ENCODE measurements around the gene S100A12.

The S100A12 gene

DNA sequence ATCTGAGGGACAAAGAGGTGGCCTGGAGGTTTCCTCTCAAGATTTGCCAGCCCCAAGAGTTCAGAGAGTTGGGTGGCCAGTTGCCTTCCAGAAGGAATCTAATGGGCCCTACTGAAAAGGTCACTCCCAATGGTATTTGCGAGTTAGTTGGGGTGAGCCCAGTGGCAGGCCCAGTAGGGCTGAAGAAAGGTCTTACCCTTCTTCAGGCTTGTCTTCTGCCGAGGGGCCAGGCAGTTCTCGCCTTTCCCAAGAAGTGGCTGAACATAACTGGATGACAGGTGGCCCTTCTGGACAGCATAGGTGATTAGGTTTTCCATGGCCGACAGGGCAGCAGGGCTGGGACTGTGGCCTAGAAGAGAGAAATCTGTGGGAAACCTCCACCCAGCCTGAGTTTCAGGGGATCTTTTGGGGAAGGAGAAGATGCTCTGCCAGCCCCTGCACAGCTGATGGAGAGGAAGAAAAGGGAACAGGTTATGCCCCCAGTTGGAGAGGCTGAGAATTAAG, 33.9 kb downstream of the S100A12 start:
- no peak overlapping the region for H2AFZ ChIP-seq (ENCODE audit: low read depth, low read length)
- H2BK12ac ChIP-seq (ENCODE audit: low read length in 2 of 2): no peak overlapping the region
- H4K8ac ChIP-seq (ENCODE audit: low read length): no peak overlapping the region
- H2BK5ac ChIP-seq (ENCODE audit: low read depth, low read length, poor library complexity, severe bottlenecking): no peak overlapping the region
- no peaks in the 10 kb centered on the region for H3K36me3 ChIP-seq (ENCODE audit: control insufficient read depth in 1 of 2, insufficient read depth in 2 of 2, low read depth in 1 of 2, low read length in 2 of 2)
- H3K4me1 ChIP-seq (ENCODE audit: control insufficient read depth, insufficient read depth, low read depth, low read length): no peaks in the 10 kb centered on the region
- H3K14ac ChIP-seq (ENCODE audit: low read length in 2 of 2): no peak overlapping the region
- no peak overlapping the region for H3K18ac ChIP-seq (ENCODE audit: low read depth in 1 of 2, low read length in 2 of 2)
- H3K27ac ChIP-seq (ENCODE audit: low read length, poor library complexity, severe bottlenecking): no peak overlapping the region
- no peak overlapping the region for H2AK5ac ChIP-seq (ENCODE audit: low read length, severe bottlenecking)
- H2BK120ac ChIP-seq (ENCODE audit: low read depth, low read length): no peak overlapping the region
- H3K4me3 ChIP-seq (ENCODE audit: insufficient read depth in 1 of 2, low read depth in 1 of 2, low read length in 2 of 2): no peak overlapping the region
- H3K4ac ChIP-seq (ENCODE audit: low read depth in 1 of 2, low read length in 2 of 2): no peak overlapping the region
- no peak overlapping the region for H3K23ac ChIP-seq (ENCODE audit: low read length in 2 of 2)
- WGBS: 64% methylated on average over 4 of the region's 4 CpGs
- DNase-seq: no peak
- no peaks in the 10 kb centered on the region for H3K9me3 ChIP-seq (ENCODE audit: control insufficient read depth, low read length)
- H3K9ac ChIP-seq (ENCODE audit: low read length): no peak overlapping the region
- no peaks in the 10 kb centered on the region for H3K79me1 ChIP-seq (replicated peaks; ENCODE audit: low read length, poor library complexity, severe bottlenecking)
- no peak overlapping the region for H4K91ac ChIP-seq (ENCODE audit: low read length)
- H3K27me3 ChIP-seq (ENCODE audit: control insufficient read depth in 1 of 2, insufficient read depth in 1 of 2, low read length in 2 of 2): peaks cover 9 to 84% of the 10 kb centered on the region in 2 experiments
- H3K4me2 ChIP-seq (ENCODE audit: low read length, poor library complexity, severe bottlenecking): no peak overlapping the region
- H2BK15ac ChIP-seq (ENCODE audit: low read depth, poor library complexity, severe bottlenecking): no peak overlapping the region

DNA sequence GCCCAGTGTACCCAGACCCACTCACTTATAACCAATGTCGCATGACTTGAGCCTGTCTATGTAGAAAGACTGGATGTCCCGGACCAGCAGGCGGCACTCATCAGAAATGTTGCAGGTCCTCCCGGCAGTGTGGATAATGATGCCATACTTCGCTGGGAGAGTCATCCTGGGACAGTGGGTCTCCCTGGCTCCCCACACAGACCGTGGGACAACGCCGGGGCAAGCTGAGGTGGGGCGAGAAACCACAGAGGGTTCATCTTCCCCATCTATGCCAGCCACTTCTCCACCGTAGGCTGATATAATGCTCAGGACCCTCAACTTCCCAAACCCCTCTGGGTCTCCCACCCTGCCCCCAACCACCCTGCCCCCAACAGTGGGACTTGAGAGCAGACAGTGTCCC, 35.1 kb downstream of the S100A12 start:
- Histone ChIP-seq H3K23ac (ENCODE audit: low read length in 2 of 2) (no peak overlapping the region), H3K4ac (ENCODE audit: low read depth in 1 of 2, low read length in 2 of 2) (no peak overlapping the region), H2BK15ac (ENCODE audit: low read depth, poor library complexity, severe bottlenecking) (no peak overlapping the region), H3K14ac (ENCODE audit: low read length in 2 of 2) (no peak overlapping the region), H3K9ac (ENCODE audit: low read length) (no peak overlapping the region), H2AFZ (ENCODE audit: low read depth, low read length) (no peak overlapping the region), H3K4me2 (ENCODE audit: low read length, poor library complexity, severe bottlenecking) (no peak overlapping the region), H3K4me3 (ENCODE audit: insufficient read depth in 1 of 2, low read depth in 1 of 2, low read length in 2 of 2) (no peak overlapping the region), H2BK12ac (ENCODE audit: low read length in 2 of 2) (no peak overlapping the region), H3K27ac (ENCODE audit: low read length, poor library complexity, severe bottlenecking) (no peak overlapping the region), H3K27me3 (ENCODE audit: control insufficient read depth in 1 of 2, insufficient read depth in 1 of 2, low read length in 2 of 2) (peaks cover 3 to 73% of the 10 kb centered on the region in 2 experiments), H2BK5ac (ENCODE audit: low read depth, low read length, poor library complexity, severe bottlenecking) (no peak overlapping the region), H2BK120ac (ENCODE audit: low read depth, low read length) (no peak overlapping the region), H4K91ac (ENCODE audit: low read length) (no peak overlapping the region), H3K9me3 (ENCODE audit: control insufficient read depth, low read length) (no peaks in the 10 kb centered on the region), H2AK5ac (ENCODE audit: low read length, severe bottlenecking) (no peak overlapping the region), H3K79me1 (replicated peaks; ENCODE audit: low read length, poor library complexity, severe bottlenecking) (no peaks in the 10 kb centered on the region), H3K18ac (ENCODE audit: low read depth in 1 of 2, low read length in 2 of 2) (no peak overlapping the region), H3K4me1 (ENCODE audit: control insufficient read depth, insufficient read depth, low read depth, low read length) (no peaks in the 10 kb centered on the region), H4K8ac (ENCODE audit: low read length) (no peak overlapping the region), H3K36me3 (ENCODE audit: control insufficient read depth in 1 of 2, insufficient read depth in 2 of 2, low read depth in 1 of 2, low read length in 2 of 2) (no peaks in the 10 kb centered on the region)
- 80% methylated on average over 9 of the region's 10 CpGs for WGBS
- no peak for DNase-seq

DNA sequence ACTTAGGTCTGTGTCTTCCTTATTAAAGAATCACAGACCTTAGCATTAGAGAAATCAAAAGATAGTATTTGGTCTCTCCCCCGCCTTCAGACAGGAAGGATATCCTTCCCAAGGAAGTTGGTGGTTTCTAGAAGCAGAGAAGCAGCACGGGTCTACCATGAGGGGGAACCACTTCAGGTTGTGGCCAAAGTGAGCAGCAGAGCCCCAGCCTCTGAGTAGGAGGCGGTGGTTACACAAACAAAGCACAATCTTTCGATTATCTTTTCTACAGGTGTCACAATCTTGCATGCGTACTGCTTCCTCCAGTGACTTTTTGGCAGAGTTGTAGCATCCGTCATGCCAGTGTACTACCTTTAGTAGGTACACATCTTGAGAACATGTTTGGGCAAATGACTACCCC, 35.6 kb downstream of the S100A12 start:
- Histone ChIP-seq H3K9ac (ENCODE audit: low read length) (no peak overlapping the region), H3K79me1 (replicated peaks; ENCODE audit: low read length, poor library complexity, severe bottlenecking) (no peaks in the 10 kb centered on the region), H3K23ac (ENCODE audit: low read length in 2 of 2) (no peak overlapping the region), H3K27ac (ENCODE audit: low read length, poor library complexity, severe bottlenecking) (no peak overlapping the region), H3K14ac (ENCODE audit: low read length in 2 of 2) (no peak overlapping the region), H3K4me3 (ENCODE audit: insufficient read depth in 1 of 2, low read depth in 1 of 2, low read length in 2 of 2) (no peak overlapping the region), H2AK5ac (ENCODE audit: low read length, severe bottlenecking) (no peak overlapping the region), H3K4ac (ENCODE audit: low read depth in 1 of 2, low read length in 2 of 2) (no peak overlapping the region), H3K18ac (ENCODE audit: low read depth in 1 of 2, low read length in 2 of 2) (no peak overlapping the region), H2AFZ (ENCODE audit: low read depth, low read length) (no peak overlapping the region), H2BK12ac (ENCODE audit: low read length in 2 of 2) (no peak overlapping the region), H3K36me3 (ENCODE audit: control insufficient read depth in 1 of 2, insufficient read depth in 2 of 2, low read depth in 1 of 2, low read length in 2 of 2) (no peaks in the 10 kb centered on the region), H3K4me2 (ENCODE audit: low read length, poor library complexity, severe bottlenecking) (no peak overlapping the region), H3K27me3 (ENCODE audit: control insufficient read depth in 1 of 2, insufficient read depth in 1 of 2, low read length in 2 of 2) (peaks cover 0 to 68% of the 10 kb centered on the region in 2 experiments), H4K8ac (ENCODE audit: low read length) (no peak overlapping the region), H4K91ac (ENCODE audit: low read length) (no peak overlapping the region), H3K4me1 (ENCODE audit: control insufficient read depth, insufficient read depth, low read depth, low read length) (no peaks in the 10 kb centered on the region), H2BK5ac (ENCODE audit: low read depth, low read length, poor library complexity, severe bottlenecking) (no peak overlapping the region), H3K9me3 (ENCODE audit: control insufficient read depth, low read length) (no peaks in the 10 kb centered on the region), H2BK120ac (ENCODE audit: low read depth, low read length) (no peak overlapping the region), H2BK15ac (ENCODE audit: low read depth, poor library complexity, severe bottlenecking) (no peak overlapping the region)
- no peak for DNase-seq
- 63% methylated on average over 6 of the region's 6 CpGs for WGBS

DNA sequence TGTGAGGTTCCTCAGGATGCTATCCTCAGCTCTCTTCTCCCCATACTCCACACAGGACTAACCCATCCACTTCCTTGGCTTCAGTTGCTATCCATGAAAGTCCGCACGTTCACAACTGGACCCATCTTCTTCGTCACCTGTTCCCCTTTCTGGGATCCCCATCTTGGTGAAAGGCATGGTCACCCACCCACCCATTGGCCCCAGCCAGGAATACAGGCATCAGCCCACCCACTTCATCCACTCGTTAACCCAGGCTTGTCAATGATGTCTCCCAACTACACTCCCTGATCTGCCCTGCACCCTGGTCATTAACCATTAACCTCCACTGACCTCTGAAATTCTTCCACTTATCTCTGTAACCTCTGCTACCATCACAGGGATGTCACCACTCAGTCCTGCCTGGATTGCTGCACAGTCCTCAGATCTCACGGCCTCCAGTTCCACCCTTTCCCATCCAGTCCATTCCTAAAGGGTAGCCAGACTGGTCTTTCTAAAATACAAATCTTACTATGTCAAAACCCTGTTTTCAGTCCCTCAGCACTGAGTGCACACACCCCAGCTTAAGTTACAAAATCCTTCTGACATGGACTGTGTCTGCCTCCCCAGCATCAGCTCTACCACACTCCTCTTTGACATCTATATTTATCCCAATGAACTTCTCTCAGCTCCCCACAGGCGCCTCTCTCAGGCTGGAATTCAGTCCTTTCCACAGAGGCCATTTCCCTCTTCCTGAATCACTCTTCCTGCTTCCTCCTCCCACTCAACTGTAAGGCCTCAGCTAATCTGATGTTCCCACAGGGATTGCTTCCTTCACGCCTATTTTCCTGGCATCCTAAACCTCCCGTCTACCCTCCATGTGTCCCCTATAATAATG, 37.2 kb downstream of the S100A12 start:
- no peak overlapping the region for H3K4ac ChIP-seq (ENCODE audit: low read depth in 1 of 2, low read length in 2 of 2)
- 57% methylated on average over 8 of the region's 8 CpGs for WGBS

More for the DNA sequence above, 37.2 kb downstream of the S100A12 start:
- H3K9me3 ChIP-seq (ENCODE audit: control insufficient read depth, low read length): no peaks in the 10 kb centered on the region
- no peak overlapping the region for H4K91ac ChIP-seq (ENCODE audit: low read length)
- H3K27ac ChIP-seq (ENCODE audit: low read length, poor library complexity, severe bottlenecking): no peak overlapping the region
- H3K9ac ChIP-seq (ENCODE audit: low read length): no peak overlapping the region
- no peak overlapping the region for H2AFZ ChIP-seq (ENCODE audit: low read depth, low read length)
- no peaks in the 10 kb centered on the region for H3K79me1 ChIP-seq (replicated peaks; ENCODE audit: low read length, poor library complexity, severe bottlenecking)
- H3K14ac ChIP-seq (ENCODE audit: low read length in 2 of 2): no peak overlapping the region
- no peak overlapping the region for H3K4me2 ChIP-seq (ENCODE audit: low read length, poor library complexity, severe bottlenecking)
- H3K36me3 ChIP-seq (ENCODE audit: control insufficient read depth in 1 of 2, insufficient read depth in 2 of 2, low read depth in 1 of 2, low read length in 2 of 2): no peaks in the 10 kb centered on the region
- H2BK15ac ChIP-seq (ENCODE audit: low read depth, poor library complexity, severe bottlenecking): no peak overlapping the region
- H3K4me3 ChIP-seq (ENCODE audit: insufficient read depth in 1 of 2, low read depth in 1 of 2, low read length in 2 of 2): no peak overlapping the region
- no peak for DNase-seq
- H4K8ac ChIP-seq (ENCODE audit: low read length): no peak overlapping the region
- H2AK5ac ChIP-seq (ENCODE audit: low read length, severe bottlenecking): no peak overlapping the region
- no peak overlapping the region for H2BK120ac ChIP-seq (ENCODE audit: low read depth, low read length)
- H3K4me1 ChIP-seq (ENCODE audit: control insufficient read depth, insufficient read depth, low read depth, low read length): no peaks in the 10 kb centered on the region
- peaks cover 0 to 52% of the 10 kb centered on the region in 2 experiments for H3K27me3 ChIP-seq (ENCODE audit: control insufficient read depth in 1 of 2, insufficient read depth in 1 of 2, low read length in 2 of 2)
- no peak overlapping the region for H3K23ac ChIP-seq (ENCODE audit: low read length in 2 of 2)
- H2BK12ac ChIP-seq (ENCODE audit: low read length in 2 of 2): no peak overlapping the region
- H2BK5ac ChIP-seq (ENCODE audit: low read depth, low read length, poor library complexity, severe bottlenecking): no peak overlapping the region
- no peak overlapping the region for H3K18ac ChIP-seq (ENCODE audit: low read depth in 1 of 2, low read length in 2 of 2)

Measured in mesenchymal stem cell (in vitro differentiated cells and primary cell).